T-helper 2 cell (primary cell): ENCODE results near the gene ADGRF5.
A peak's percentile ranks its signal among the peaks of the same experiment; 100 is the strongest.

Experiments
- DNase-seq, 5 experiments: peaks; one replicate each; pipeline versions ENCODE4 v3.0.0 to v3.0.0-alpha.2; 2012 to 2022

ADGRF5 gene

DNA sequence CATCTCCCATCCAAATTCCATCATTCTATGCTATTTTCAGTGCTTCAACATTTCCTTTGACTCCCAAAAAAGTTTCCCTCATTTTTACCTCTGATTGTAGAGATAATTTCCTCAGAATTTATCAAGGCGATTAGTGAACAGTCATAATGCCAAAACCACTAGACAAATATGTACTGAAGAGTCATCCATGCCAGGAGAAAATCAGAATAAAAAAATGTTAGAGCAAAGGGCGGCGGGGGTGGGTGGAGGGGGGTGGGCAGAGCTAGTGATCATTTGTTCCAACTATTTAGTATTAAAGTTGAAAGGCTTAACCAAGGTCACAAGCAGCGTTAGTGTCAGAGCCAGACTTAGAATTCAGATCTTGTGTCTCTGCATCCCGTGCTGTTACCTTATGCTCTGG lies 5.3 kb upstream of the ADGRF5 start:
- DNase-seq, result no peak

DNA sequence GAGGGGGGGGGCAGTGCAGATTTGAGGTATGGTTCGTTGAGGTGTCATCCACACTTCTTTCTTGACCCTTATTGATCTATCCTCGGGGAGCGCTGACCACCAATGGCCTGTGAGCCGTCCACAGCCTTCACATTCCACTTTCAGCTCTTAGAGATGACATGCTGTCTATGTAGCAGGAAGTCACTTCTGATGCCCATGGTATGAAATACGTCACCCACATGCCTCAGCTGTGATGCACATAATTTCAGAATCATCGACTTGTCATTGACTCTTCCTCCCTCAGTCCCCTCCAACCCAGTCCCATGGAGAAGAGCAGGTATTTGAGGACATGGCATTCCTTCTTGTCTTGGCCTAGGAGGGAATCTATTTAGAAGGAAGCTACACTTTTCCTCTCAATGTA lies 4.7 kb upstream of the ADGRF5 start:
- no peak for DNase-seq

DNA sequence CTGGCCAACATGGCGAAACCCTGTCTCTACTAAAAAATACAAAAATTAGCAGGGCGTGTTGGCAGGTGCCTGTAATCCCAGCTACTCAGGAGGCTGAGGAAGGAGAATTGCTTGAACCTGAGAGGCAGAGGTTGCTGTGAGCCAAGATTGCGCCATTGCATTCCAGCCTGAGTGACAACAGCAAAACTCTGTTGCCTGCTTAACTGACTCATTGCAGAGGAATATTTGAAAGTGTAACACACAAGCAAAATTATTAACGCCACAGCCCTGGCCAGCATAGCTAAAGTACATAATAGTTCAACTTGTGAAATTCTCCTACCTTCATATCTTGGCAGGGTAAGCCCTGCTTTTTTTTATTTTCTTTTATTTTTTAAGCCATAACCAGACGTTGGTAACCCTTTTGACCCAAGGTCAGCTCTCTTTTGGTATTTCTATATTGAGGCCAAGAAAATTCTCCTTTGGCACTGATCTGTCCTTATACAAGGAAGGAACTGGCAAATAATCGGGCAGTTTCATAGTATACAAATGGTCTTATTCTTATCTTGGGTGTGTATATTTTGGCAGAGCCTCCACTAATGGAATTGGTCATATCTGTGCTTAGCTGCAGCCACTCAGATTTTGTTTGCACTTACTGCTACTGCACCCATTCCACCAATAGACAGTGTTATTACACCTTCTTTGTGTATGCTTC lies 4.0 kb upstream of the ADGRF5 start:
- no peak for DNase-seq

DNA sequence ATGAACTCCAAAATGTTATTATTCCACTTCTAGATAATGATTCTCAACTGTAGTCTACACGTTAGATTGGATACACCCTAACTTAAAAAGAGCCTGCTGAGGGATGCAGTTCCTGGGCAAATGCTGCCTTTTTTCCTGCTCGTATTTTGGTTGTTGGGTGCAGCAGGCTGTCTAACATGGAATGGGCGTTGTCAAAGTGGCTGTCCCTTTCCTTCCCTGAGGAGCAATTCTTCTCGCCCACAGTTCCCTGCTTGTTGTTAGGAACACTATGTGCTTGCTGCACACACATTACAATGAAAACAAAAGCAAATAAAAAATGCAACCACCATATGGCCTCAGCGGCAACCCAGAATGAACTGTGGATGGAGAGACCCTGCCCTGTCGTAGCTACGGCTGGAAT lies 1.7 kb upstream of the ADGRF5 start:
- no peak for DNase-seq

DNA sequence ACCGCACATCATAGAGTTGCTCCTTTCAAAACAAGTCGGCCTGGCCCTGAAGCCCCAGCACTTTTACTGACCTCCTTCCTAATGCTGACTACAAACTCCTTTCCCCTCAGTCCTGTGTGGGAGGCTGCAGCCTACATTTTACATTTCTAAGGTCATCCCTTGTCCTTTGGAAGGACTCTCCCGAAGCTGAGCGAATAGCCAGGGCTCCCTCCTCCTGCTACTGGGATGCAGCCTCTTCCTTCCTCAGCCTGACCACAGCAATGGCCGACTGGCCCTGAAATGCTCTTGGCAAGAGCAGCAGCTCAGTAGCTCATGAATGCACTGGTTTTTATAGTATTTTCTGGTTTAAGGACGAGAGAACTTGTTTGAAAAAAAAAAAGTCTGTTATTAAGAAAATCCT lies 679 bp downstream of the ADGRF5 start:
- DNase-seq, result no peak

DNA sequence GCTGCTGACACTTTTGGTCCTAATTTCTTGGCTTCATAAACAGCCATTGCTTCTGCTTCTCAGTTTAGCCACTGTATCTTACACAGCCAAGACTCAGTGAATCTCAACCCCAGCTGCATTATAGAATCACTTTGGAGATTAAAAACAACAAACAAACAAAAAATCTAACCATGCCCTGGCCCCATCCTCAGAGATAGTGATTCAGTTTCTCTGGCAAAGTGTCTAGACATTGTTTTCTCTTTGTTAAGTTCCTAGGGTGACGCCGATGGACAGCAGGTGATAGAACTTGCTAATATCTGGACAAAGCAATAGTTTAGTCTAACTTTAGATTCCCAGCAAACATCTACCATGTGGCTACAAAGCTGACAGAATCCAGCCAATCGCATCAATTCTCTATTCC lies 2.9 kb downstream of the ADGRF5 start:
- no peak for DNase-seq

DNA sequence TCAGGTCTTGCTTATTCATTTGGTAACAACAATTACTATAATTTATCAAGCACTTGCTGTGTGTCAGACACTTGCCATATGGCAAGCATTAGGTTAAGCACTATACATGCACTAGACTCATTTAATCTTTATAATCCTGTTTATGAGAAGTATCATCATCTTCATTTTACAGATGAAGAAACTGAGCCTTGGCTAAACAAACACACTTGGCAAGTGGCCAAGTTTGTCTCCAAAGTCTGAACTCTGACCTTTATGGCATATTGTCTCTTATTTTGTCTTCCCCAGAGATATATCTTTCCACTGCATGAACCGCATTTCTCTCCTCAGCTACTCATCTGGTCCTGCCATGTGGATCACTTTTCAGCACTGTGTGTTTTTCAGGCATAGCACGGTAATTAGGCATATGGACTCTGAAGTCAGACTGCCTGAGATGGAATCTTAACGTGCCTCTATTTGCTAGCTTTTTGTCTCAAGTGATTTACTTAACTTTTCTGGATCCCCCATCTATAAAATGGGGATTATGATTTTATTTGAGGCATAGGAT lies 4.7 kb downstream of the ADGRF5 start:
- DNase-seq, result no peak

DNA sequence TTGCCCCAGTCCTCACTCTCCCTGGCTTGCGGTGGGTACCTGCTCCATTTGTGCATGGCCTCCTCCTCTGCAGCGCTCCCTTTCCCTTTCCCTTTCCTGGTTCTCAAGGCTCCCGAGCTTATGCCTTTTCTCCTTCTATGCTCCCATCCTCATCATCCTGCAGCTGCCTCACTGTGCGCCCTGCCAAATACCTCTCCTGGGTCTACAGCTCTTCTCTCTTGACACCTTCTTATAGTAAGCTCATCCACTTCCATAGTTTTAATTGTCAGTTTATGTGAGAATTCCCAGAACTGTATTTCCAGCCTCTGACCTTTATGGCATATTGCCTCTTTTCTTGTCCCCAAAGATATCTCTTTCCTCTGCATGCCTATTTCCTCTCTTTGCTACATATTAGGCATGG lies 5.9 kb downstream of the ADGRF5 start:
- no peak for DNase-seq

DNA sequence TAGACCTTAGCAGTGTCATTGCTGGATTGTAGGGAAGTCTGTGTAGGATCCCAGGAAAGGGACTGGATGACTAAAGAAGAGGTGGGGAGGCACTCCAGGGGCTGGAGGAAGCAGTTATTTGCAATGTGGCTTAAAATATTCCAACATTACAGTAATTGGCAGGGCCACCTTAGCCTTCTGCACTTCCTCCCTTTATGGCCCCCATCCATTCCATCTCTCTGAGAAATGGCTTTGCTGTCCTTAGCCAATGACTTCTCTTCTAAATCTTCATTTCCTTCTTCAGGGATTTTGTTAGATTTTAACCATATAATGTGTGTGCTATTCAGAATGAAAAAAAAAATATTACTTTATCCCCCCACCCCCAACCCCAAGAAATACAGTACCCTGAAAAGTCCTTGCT lies 6.4 kb downstream of the ADGRF5 start:
- DNase-seq, result no peak

DNA sequence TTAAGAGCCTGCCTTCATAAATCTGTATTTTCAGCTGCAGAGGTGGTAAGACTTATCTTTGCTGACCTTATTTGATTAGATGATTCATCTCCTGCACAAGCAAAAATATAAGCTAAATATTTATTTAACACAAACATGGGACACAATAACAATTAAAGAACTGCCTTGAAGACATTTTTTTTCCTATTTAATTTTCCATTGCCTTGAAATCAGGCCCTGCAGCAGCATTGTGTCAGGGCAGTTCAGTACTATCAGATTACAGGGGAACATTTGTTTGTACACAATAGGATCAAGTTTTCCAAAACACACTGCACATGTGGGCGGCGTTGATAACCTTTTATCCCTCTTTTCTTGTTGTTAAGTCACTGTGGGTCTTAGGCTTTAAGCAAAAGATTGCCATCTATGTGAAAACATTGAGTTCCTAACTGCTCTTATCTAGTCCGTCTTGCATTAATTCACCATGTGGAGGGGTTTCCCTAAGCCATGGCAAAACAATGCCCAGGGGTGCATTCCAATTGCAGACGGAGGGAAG lies 7.4 kb downstream of the ADGRF5 start:
- no peak for DNase-seq

DNA sequence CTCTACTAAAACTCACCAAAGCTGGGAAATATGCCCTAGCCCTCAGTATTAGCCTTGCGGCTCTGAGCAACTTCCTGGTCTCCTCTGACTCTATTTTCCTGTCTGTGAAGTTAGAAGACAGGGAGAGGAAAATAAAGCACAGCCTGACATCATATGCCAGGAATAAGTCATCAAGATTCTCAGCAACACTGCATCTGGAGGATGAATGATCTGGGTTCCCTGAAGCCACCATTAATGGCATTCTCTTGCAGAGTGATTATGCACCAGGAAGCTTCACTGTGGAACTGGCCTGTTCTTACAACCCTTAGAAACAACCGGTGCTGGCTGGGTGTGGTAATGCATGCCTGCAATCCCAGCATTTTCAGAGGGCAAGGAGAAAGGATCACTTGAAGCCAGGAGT lies 12.4 kb downstream of the ADGRF5 start:
- DNase-seq, result no peak

DNA sequence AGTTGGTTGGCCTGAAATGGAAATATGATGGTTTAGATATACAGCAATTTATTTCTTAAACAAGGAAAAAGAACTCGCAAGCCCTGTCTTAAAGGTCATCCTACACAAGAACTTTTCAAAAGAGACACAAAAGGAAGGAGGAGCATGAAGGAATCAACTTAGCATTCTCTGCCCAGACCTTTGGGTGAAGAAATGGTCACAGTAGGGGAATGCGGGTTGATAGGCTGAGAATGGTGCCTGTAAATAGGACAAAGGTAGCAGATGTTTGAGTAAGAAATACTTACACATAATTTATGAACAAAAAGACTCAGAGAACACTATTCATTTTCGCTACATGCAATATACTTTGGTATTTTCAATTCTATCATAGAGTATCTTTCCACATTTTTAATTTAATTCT lies 15.0 kb downstream of the ADGRF5 start:
- DNase-seq, result no peak

DNA sequence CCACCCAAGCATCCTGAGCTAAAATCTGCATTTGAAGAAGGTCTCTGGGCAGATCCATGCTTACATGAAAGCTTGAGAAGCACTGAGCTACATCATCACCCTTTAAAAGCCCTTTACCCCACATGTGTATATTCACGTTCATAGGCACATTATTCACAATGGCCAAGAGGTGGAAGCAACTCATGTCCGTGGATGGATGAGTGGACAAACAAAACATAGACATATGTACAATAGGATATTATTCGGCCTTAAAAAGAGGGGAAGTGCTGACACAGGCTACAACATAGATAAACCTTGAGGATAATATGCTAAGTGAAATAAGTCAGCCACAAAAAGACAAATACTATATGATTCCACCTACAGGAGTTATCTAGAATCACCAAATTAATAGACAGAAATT lies 17.6 kb downstream of the ADGRF5 start:
- no peak for DNase-seq

DNA sequence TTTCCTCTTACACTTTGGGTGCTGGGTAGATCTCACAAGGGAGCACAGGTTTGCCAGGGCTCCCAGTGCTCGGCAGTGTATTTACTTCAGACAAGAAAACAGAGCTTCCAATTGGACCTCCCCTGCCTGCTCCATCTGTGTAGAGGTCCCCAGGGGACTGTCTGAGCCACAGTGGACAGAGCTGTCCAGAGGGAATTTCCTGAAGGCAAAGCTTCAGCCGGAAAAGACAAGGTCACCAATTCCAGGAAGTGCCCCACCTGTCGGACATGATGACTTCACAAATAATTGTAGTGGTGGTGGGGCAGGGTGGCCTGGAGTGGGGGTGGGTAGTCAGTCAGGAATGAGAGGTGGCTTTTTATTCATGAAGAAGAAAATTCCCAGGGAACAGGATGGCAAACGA lies 18.6 kb downstream of the ADGRF5 start:
- no peak for DNase-seq

DNA sequence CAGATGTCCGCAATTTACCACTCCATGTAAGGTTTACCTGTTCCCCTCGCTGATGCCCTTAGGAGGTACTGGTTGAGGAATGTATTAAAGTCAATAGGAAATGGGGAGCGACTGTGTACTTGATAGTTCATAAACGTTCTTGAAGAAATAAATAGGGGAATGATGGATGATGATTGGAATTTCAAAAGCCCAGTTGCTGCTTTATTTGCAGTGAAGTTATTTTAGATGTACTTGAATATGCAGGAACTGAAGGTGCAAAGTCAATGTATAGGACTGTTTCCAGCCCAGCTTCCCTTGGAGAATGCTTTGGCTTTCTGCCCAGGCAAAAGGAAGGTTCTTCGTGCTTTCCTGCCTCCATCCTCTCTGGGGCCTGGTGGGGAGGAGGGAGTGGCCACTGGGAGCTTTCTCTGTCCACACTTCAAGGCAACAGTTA lies 19.8 kb downstream of the ADGRF5 start:
- no peak for DNase-seq

DNA sequence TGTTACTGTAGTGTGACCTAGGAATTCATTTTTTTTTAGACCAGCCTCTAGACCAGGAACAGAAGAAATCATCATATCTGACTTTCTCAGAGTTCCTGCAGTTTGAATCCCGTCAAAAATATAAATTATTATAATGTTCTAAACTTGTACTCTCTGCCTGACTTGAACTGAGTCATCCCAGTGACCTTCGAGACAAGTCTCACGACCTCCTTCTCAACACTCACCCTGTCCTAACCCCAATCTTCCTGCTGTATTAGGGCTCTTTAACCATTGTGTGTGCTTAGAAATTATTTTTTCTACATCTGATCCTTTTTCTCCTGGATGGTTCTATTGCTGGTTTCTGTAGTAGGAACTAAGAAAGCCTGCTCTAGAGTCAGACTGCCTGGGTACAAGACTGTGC lies 21.5 kb downstream of the ADGRF5 start:
- DNase-seq, result no peak

DNA sequence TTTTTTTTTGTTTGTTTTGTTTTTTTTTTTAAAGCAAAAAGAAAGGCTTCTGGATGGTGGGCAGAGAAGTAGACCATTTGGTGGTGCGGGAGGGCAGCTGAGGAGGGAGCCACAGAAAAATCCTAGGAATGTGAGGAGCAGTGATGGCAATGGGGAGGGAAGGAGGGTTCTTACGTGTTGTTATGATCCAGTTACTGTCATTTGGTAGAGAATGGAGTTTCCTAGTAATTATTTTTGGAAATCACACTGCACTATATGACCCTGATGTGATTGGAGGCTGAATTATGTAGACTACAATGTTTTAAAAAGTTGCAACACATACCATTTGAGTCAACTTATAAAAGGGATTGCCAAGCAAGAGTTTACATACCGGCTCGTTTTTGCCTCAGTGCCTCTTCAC lies 22.1 kb downstream of the ADGRF5 start:
- DNase-seq, result no peak

DNA sequence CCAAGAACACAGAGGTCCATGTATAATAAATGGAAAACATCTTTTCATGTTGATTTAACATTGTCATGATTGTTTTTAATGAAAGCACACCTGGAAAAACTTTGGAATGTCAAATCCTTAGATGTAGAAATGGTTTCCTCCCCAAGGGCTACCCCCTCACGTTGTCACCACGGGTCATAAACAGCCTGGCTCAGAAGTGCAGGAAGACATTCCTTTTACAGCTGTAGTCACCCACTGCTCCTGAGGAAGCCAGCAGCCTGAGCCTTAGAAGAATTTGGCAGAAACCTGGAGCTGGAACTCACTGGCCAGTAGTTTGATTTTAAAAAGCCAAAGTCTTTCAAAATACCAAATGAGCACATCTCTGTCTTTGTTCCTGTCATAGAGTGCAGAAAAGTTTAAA lies 23.7 kb downstream of the ADGRF5 start:
- no peak for DNase-seq

DNA sequence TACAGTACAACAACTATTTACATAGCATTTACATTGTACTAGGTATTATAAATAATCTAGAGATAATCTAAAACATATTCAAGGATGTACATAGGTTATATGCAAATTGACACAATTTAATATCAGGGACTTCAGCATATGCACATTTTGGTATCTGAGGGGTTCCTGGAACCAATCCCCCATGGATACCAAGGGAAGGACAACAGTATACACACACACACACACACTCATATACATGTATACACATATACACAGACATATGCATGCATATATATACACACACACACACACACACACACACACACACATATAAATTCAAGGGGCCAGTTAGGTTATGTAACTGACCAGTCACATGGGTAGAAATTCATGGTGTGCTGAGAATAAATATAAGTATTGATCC lies 24.9 kb downstream of the ADGRF5 start:
- no peak for DNase-seq

DNA sequence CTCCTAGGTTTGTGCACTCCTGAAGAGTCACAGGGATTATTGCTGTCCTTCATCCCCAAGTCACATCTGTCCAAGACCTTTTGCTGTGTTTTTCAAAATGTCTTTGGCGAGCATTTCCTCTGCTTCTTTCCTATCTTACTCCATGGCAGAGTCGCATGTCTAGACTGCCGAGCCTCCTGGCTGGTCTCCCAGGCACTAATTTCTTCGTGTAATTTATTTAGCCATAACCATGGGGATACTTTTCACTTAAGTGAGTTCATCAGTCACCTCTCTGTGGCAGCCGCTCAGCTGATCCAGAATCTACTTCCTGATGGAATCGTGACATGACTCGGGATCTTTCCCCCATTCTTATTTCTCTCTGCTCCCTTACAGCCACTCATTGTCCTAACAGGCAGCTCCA lies 25.8 kb downstream of the ADGRF5 start:
- DNase-seq, result no peak

DNA sequence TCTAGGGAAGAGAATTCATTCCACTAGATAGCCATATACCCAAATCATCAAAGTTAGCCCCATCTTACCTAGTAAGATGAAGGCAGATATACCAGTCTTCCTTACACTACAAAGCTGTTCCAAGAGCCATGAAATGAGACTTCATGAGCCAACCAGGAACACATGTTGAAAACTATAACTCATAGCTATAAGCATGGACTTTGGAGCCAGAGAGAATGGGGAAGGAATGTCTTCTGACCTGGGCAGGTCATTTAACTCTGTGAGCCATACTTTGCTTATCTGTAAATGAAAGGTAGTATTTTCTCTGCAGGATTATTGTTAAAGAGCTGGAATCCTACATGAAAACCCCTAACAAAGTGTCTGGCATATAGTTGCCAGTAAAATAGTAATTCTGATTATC lies 27.3 kb downstream of the ADGRF5 start:
- DNase-seq, result no peak

DNA sequence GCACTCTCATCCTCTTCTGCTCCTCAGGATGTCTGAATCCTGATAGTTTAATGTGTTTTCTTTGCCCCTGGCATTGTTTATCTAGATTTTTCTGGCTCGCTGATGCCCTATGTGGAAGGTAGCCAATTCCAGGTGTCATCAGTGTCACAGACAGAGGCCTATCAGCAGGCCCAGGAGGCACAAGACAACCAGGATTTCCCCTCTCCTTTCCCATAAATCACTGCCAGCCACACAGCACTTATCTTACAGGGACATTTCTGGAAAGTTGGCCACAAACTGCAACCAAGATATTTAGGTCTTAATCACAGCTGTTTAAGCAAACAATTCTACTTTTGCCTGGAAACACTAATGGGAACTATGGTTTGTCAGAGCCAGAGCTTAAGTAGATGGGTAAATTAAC lies 28.1 kb downstream of the ADGRF5 start:
- DNase-seq, result no peak

DNA sequence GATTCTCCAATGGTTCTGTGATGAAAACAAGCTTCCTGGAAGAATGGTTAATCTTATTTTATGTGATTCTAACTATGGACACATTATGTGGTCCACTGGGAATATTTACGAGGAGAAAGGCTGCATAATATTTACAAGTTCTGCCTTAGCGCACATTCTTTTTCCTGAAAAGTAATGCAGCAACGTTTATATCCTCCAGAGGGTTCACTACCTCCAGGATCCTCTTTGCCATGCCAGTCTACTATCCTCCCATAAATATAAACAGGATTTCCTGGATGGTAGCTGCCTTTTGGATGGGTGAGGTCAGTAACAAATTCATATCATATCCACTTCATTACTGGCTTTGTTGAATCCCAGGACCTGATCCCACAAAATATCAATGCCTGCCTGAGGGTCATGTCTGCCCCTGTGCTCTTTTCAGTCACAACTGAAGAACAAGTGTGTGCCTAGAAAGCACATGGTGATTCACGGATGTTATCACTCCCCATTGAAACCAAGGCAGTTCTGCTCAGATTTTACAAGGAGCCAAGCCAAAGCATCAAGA lies 30.4 kb downstream of the ADGRF5 start:
- no peak for DNase-seq

DNA sequence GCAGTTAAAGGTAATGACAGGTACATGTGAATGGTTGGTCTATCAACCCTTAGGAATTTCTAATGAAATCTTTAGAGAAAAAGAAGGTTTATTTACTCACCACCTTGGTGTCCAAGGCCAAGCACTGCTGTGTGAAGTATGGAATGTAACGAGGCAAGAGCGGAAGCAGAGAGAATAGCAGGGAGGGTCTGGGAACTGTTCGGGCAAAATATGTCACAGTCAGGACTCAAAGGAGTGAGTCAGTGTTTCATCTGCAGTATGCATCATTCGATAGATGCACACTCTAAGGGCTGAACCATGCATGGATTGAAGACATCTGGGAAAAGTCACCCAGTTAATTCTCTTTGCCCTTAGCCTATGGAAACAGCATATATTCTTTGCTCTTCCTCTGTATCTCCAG lies 33.2 kb downstream of the ADGRF5 start:
- no peak for DNase-seq

DNA sequence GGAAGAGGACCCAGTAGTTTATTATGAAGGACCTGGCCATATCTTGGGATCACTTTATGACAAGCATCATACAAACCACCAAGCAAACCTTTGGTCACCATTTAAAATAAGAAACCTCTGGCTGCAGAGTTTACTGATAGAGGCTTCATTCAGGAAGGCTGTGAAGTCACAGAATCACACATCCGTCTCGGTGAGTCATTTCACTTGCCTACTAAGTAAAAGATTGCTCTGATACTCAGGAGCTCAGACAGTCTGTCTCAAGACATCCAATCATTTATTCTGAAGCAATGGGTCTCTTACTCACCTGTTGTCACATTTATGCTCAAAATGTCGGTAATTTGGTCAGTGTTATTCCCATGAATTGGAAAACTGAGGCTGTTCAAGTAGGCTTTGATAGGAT lies 33.7 kb downstream of the ADGRF5 start:
- peak in 1 of 5 experiments; percentile 4 for DNase-seq
